Measurements from ENCODE around the gene RRBP1. TPM values are rescaled to one million over a fixed set of nuclear protein-coding genes. Genes with fewer than 3 reads are reported as not detected.

Gene RRBP1
- total and polyA plus RNA-seq, 2 donors (not counting 3 experiments of a cell fraction or from before 2014, with no cell fraction given), result 50.3 to 236 TPM

DNA sequence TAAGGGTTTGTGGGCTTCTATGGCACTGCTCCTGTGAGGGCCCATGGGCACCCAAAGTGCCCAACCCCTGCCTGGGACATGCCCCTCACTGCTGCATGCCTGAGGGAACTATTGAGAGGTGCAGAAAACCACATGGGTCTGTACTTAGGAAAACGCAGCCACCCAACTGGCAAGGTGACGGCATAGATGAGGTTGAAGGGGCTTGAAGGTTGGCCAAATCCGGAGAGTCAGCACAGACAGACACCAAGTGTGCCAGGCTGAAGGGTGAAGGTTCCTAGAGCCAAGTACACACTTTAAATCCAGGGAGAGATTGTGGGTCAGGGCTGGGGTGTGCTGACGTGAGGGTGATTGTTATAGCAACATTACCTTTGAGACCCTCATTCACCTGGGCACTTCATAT is 23.9 kb upstream of the RRBP1 start:
- dilution Hi-C loops (cut with MboI; ENCODE audit: extremely low pct_ligation_motif_present, low sequenced_read_pairs), result no loop called here
- no peaks in the 10 kb centered on the region for H4K20me1 ChIP-seq (replicated peaks; ENCODE audit: control insufficient read depth, extremely low read depth, insufficient read depth, low read length)
- no peaks in the 10 kb centered on the region for H3K79me2 ChIP-seq (ENCODE audit: control insufficient read depth, insufficient read depth, low read length)
- H3K36me3 ChIP-seq (ENCODE audit: control insufficient read depth in 2 of 2, extremely low read depth in 1 of 2, insufficient read depth in 2 of 2, low read length in 2 of 2), result no peaks in the 10 kb centered on the region
- no TSS peak for BruUV-seq (replicated peaks)
- H3K9ac ChIP-seq (replicated peaks; ENCODE audit: extremely low read depth, insufficient read depth, low read length), result no peak overlapping the region
- POLR2A ChIA-PET, result no interaction called here
- no peak overlapping the region for H3K27ac ChIP-seq (ENCODE audit: insufficient read depth, low read depth, low read length)
- intact Hi-C loops (cut with micrococcal nuclease), result no loop called here
- DNase-seq (ENCODE audit: low read depth, low spot score), result no peak
- H3K9me3 ChIP-seq (replicated peaks; ENCODE audit: control insufficient read depth, insufficient read depth, low read length), result no peaks in the 10 kb centered on the region
- no peaks in the 10 kb centered on the region for H3K27me3 ChIP-seq (ENCODE audit: control insufficient read depth in 2 of 2, insufficient read depth in 2 of 2, low read length in 2 of 2)
- no peak overlapping the region for H3K4me2 ChIP-seq (ENCODE audit: insufficient read depth, low read length)
- H3K4me3 ChIP-seq (replicated peaks in 1 of 3; ENCODE audit: insufficient read depth in 1 of 3, low read depth in 1 of 3, low read length in 3 of 3), result no peak overlapping the region
- no peak overlapping the region for H2AFZ ChIP-seq (ENCODE audit: low read depth, low read length)
- no peak for FAIRE-seq
- CTCF ChIA-PET, result no interaction called here
- H3K4me1 ChIP-seq (ENCODE audit: control insufficient read depth, extremely low read depth, insufficient read depth, low read length), result no peaks in the 10 kb centered on the region
- H3K9me1 ChIP-seq (replicated peaks; ENCODE audit: control insufficient read depth, extremely low read depth, insufficient read depth, low read length), result no peaks in the 10 kb centered on the region
- TF ChIP-seq, protein P1, sequence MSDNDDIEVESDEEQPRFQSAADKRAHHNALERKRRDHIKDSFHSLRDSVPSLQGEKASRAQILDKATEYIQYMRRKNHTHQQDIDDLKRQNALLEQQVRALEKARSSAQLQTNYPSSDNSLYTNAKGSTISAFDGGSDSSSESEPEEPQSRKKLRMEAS (IDR thresholded peaks at IDR 0.05; ENCODE audit: insufficient read depth, insufficient read length), result no peak
- TF ChIP-seq POLR2AphosphoS5 (IDR thresholded peaks at IDR 0.05; ENCODE audit: insufficient read depth, low read depth, low read length) (no peak), POLR2A (IDR thresholded peaks at IDR 0.05; ENCODE audit: low read depth, low read length) (no peak), JUN (IDR thresholded peaks at IDR 0.05; ENCODE audit: borderline replicate concordance, insufficient read depth, insufficient read length, low read depth) (no peak), EZH2 (IDR thresholded peaks at IDR 0.05; ENCODE audit: borderline replicate concordance, low read depth, low read length, severe bottlenecking) (no peak), FOS (IDR thresholded peaks at IDR 0.05; ENCODE audit: borderline replicate concordance, insufficient read depth, low read length) (no peak), GATA2 (IDR thresholded peaks at IDR 0.05; ENCODE audit: insufficient read depth, insufficient read length, low read depth, low read length) (no peak), MYC (IDR thresholded peaks at IDR 0.05; ENCODE audit: low read depth, low read length) (no peak)
- TF ChIP-seq, protein P2, sequence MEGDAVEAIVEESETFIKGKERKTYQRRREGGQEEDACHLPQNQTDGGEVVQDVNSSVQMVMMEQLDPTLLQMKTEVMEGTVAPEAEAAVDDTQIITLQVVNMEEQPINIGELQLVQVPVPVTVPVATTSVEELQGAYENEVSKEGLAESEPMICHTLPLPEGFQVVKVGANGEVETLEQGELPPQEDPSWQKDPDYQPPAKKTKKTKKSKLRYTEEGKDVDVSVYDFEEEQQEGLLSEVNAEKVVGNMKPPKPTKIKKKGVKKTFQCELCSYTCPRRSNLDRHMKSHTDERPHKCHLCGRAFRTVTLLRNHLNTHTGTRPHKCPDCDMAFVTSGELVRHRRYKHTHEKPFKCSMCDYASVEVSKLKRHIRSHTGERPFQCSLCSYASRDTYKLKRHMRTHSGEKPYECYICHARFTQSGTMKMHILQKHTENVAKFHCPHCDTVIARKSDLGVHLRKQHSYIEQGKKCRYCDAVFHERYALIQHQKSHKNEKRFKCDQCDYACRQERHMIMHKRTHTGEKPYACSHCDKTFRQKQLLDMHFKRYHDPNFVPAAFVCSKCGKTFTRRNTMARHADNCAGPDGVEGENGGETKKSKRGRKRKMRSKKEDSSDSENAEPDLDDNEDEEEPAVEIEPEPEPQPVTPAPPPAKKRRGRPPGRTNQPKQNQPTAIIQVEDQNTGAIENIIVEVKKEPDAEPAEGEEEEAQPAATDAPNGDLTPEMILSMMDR (IDR thresholded peaks at IDR 0.05; ENCODE audit: extremely low read depth in 1 of 2, insufficient read depth in 1 of 2, low read depth in 1 of 2, low read length in 2 of 2), result no peak
